Measurements from ENCODE around the gene YIPF2.
"Not testable (repeated sequence)": the region's sequence is repeated elsewhere in the genome, so short reads cannot be mapped to it uniquely, and the experiment has no call there.

The YIPF2 gene

DNA sequence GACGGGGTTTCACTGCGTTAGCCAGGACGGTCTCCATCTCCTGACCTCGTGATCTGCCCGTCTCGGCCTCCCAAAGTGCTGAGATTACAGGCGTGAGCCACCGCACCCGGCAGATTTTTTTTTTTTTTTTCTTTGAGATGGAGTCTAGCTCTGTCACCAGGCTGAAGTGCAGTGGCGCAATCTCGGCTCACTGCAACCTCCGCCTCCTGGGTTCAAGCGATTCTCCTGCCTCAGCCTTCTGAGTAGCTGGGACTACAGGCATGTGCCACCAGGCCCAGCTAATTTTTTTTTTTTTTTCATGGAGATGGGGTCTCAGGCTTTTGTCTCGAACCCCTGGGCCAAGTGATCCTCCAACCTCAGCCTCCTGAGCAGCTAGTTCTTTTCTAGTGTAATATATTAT is 13.2 kb upstream of the YIPF2 start:
- DNase-seq (ENCODE audit: low read depth in 2 of 2) = not testable (repeated sequence)

- DNase-seq (ENCODE audit: low read depth in 2 of 2) = no peak
Measured at GRCh38 chr19:10936661-10937084, 8.2 kb upstream of the YIPF2 start.

- DNase-seq (ENCODE audit: low read depth in 2 of 2) = no peak
Measured at GRCh38 chr19:10935371-10936059, 7.1 kb upstream of the YIPF2 start.

DNA sequence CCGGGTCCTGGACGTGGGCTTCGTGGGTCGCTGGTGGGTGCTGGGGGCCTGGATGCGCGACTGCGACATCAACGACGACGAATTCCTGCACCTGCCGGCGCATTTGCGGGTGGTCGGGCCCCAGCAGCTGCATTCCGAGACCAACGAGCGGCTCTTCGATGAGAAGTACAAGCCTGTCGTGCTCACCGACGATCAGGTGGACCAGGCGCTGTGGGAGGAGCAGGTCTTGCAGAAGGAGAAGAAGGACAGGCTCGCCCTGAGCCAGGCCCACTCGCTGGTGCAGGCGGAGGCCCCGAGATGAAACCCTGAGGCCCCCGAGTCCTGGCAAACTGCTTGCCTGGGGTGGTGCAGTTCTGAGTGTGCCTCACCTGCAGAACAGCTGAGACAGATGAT is 959 bp upstream of the YIPF2 start:
- DNase-seq (ENCODE audit: low read depth in 2 of 2) = no peak

DNA sequence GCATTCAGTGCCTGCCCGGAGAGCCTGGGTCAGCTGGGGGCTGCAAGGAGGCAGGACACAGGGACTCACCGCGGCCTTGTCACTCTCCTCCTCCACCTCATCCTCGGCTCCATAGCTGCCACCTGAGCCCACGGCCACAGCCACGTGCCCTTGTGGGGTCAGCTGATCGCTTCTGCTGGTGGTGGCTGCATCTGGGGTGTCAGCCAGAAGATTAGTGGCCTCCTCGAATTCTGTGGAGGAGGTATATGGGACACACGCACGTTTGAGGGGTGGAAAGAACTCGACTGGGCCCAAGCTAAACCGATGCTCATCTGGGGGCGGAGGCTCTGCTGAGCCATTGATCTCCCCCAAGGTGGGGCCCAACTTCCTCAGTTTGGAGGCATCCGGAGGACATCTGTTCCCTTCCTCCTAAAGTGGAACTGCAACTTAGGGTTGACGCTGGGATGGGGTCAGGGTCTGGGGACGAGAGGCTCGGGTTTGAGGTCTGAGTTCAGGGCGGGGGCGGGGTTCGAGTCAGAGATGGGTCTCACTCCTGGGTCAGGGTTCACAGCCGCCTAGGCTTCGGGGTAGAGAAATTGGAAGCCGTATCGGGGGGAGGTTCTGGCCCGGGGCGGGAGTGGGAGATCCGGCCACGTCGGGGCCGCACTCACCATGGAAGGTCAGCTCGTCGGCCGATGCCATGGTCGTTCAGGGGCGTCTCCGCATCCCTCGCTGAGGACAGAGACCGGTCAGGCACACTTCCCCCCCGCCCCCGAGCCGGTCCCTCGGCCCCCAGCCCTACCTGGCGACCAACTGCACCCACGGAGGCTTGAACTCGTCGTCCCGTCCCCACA is 493 bp downstream of the YIPF2 start:
- DNase-seq (ENCODE audit: low read depth in 2 of 2) = no peak

DNA sequence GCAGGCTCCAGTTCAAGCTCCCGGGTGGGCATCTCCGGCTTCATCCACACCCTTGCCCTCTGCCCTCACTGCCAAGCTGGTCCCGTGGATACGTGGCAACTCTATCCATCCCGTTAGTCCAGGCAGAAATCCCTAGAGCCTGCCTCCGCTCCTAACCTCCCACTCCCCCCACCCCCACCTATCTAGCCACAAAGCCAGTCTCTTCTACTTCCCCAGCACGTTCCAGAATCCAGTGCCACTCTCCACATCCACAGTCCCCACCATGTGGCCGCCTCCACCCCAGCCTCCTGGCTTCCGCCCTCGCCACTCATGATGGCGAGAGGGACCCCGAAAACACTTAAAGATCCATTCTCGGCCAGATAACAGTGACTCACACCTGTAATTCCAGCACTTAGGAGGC is 3.8 kb downstream of the YIPF2 start:
- no peak for DNase-seq (ENCODE audit: low read depth in 2 of 2)

GRCh38 chr19:10923260-10924112 is 5.0 kb downstream of the YIPF2 start:
- DNase-seq (ENCODE audit: low read depth in 2 of 2) = no peak

DNA sequence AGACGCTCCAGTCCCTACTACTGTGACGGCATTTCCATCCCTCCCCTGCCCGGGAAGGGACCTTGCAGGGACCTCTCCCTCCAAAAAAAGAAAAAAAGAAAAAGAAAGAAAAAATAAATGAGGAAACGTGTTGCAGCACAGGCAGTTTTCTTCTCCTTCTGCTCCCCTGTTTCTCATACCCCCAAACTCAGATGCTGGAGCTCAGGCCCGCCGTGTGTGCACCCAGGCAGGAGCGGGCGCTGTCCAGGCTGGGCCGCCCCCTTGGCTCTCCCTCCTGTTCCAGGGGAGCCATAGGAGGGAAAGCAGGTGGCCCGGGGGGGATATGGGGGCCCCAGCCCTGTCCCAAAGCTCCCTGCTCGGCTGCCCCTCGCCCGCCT is 5.8 kb downstream of the YIPF2 start:
- no peak for DNase-seq (ENCODE audit: low read depth in 2 of 2)

DNA sequence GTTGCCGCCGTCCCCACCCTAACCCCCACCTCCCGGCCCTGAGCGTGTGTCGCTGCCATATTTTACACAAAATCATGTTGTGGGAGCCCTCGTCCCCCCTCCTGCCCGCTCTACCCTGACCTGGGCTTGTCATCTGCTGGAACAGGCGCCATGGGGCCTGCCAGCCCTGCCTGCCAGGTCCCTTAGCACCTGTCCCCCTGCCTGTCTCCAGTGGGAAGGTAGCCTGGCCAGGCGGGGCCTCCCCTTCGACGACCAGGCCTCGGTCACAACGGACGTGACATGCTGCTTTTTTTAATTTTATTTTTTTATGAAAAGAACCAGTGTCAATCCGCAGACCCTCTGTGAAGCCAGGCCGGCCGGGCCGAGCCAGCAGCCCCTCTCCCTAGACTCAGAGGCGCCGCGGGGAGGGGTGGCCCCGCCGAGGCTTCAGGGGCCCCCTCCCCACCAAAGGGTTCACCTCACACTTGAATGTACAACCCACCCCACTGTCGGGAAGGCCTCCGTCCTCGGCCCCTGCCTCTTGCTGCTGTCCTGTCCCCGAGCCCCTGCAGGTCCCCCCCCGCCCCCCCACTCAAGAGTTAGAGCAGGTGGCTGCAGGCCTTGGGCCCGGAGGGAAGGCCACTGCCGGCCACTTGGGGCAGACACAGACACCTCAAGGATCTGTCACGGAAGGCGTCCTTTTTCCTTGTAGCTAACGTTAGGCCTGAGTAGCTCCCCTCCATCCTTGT is 6.4 kb downstream of the YIPF2 start:
- DNase-seq (ENCODE audit: low read depth in 2 of 2) = no peak

DNA sequence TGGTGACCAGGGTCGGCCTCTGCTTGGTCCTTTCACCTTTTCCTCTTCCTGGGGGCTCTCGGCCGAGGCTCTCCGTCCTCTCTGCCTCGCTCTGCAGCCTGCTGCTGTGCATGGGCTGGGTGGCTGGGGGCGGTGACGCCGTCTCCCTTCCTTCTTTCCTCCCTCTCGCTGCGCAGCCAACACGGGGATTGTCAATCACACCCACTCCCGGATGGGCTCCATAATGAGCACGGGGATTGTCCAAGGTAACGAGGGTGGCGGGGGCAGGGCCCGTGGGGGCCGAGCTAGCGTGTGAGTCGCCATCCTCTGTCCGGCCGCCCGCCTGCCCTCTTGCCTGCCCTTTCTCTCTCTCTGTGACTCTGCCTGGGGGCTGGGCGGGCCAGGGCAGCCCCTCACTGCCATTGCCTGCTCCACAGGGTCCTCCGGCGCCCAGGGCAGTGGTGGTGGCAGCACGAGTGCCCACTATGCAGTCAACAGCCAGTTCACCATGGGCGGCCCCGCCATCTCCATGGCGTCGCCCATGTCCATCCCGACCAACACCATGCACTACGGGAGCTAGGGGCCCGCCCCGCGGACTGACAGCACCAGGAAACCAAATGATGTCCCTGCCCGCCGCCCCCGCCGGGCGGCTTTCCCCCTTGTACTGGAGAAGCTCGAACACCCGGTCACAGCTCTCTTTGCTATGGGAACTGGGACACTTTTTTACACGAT is 7.1 kb downstream of the YIPF2 start:
- DNase-seq (ENCODE audit: low read depth in 2 of 2) = no peak

GRCh38 chr19:10920781-10921180 is 7.7 kb downstream of the YIPF2 start:
- no peak for DNase-seq (ENCODE audit: low read depth in 2 of 2)

GRCh38 chr19:10920288-10920655 is 8.2 kb downstream of the YIPF2 start:
- no peak for DNase-seq (ENCODE audit: low read depth in 2 of 2)

- DNase-seq (ENCODE audit: low read depth in 2 of 2) = no peak
Measured at GRCh38 chr19:10919352-10920287, 8.8 kb downstream of the YIPF2 start.

DNA sequence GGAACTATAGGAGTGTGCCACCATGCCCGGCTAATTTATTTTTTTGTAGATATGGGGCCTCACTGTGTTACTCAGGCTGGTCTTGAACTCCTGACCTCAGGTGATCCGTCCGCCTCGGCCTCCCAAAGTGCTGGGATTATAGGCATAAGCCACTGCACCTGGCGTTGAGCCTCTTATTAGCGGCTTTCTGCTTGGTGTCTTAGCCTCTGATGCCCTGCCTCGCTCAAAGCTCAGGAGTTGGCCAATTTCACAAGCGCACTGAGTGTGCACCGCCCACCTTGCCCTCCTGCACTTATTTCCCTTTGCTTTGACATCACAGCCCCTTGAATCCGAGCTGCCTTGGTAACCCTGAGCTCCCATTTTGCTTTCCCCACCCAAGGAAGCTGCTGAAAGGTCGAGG is 10.1 kb downstream of the YIPF2 start:
- DNase-seq (ENCODE audit: low read depth in 2 of 2) = no peak

- no peak for DNase-seq (ENCODE audit: low read depth in 2 of 2)
Measured at GRCh38 chr19:10916602-10917001, 11.8 kb downstream of the YIPF2 start.

DNA sequence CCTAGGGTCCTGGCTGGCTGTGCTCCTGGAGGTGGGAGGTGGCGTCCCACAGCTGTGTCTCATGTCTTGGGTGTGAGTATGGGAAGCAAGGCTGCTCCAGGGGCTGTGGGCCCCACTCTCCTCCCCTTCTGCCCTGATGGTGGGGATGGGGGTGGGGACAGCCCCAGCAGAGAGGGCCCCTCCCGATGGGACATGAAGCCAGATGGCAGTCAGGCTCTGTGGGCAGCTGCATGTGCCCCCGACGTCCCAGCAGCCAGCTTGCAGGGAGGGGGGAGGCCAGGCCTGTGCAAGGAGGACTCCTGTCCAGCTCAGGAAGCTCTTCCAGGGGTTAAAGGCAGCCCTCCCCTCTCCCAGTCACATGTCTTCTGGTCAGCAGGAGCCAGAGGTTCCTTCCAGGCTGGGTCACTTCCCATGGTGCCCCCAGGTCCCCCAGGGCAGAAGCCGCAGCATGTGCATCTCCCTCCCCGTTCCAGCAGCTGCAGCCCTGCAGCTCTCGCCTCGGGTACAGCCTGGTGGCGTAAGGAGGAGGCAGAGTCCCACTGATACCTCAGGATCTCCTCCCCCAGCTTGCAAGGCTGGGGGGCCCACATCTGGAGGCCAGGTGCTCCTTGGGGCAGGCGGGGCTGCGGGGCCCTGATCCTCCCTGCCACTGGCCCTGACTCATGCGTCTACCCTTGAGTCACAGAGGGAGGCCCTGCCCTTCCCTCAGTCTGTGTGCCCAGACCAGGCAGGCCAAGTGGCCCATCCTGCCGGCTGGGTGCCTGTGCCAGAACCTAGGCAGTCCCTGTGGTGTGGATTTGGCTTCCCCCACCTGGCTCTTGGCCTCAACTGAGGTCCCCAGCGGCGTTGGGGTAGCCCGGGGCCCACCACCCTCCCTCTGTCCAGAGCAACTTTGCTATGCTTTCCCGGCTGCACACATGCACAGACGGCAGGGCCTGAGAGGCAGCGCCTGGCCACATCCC is 13.0 kb downstream of the YIPF2 start:
- DNase-seq (ENCODE audit: low read depth in 2 of 2) = no peak

DNA sequence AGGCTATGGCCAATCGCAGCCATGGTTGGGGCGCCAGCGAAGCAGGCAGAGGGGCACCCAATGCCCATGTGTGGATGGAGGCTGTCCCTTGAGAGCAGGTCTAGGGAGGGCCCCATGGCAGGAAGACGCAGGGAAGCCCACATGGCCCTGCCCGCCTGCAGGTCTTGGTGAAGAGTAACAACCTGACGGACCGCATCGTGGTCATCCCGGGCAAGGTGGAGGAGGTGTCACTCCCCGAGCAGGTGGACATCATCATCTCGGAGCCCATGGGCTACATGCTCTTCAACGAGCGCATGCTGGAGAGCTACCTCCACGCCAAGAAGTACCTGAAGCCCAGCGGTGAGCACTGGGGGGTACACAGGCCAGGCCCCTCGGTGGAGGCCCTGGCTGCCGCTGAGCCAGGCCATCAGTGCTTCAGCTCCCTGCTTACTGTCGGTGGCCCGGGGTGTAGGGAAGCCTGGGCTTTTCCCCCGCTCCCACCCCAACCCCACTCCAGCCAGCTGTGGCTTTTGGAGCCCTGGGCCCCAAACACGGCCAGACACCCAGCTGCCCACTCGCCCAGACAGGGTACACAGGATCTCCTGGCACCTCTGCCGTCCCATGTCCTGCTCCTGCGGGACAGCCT is 14.6 kb downstream of the YIPF2 start:
- DNase-seq (ENCODE audit: low read depth in 2 of 2) = no peak

GRCh38 chr19:10912619-10913018 is 15.8 kb downstream of the YIPF2 start:
- DNase-seq (ENCODE audit: low read depth in 2 of 2) = no peak

All from stimulated activated CD4-positive, alpha-beta T cell treated with anti-CD3 and anti-CD28 coated beads, Interleukin-12 subunit alpha, Interleukin-12 subunit beta, amount 100 ng/mL, for 24 hours (primary cell).